GM19372 (cell line): ENCODE data around the gene USP13.
A peak's percentile ranks its signal among the peaks of the same experiment; 100 is the strongest.
"Not testable (repeated sequence)": the region's sequence is repeated elsewhere in the genome, so short reads cannot be mapped to it uniquely, and the experiment has no call there.

Experiments used
- ATAC-seq: cut with Tn5 transposase; IDR thresholded peaks from one replicate; pipeline ENCODE4 v1.9.1; 2021; ENCODE audit warnings: mild to moderate bottlenecking, low read depth, moderate library complexity; ENCODE audit not compliant: unreplicated experiment

Gene USP13, protein sequence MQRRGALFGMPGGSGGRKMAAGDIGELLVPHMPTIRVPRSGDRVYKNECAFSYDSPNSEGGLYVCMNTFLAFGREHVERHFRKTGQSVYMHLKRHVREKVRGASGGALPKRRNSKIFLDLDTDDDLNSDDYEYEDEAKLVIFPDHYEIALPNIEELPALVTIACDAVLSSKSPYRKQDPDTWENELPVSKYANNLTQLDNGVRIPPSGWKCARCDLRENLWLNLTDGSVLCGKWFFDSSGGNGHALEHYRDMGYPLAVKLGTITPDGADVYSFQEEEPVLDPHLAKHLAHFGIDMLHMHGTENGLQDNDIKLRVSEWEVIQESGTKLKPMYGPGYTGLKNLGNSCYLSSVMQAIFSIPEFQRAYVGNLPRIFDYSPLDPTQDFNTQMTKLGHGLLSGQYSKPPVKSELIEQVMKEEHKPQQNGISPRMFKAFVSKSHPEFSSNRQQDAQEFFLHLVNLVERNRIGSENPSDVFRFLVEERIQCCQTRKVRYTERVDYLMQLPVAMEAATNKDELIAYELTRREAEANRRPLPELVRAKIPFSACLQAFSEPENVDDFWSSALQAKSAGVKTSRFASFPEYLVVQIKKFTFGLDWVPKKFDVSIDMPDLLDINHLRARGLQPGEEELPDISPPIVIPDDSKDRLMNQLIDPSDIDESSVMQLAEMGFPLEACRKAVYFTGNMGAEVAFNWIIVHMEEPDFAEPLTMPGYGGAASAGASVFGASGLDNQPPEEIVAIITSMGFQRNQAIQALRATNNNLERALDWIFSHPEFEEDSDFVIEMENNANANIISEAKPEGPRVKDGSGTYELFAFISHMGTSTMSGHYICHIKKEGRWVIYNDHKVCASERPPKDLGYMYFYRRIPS

DNA sequence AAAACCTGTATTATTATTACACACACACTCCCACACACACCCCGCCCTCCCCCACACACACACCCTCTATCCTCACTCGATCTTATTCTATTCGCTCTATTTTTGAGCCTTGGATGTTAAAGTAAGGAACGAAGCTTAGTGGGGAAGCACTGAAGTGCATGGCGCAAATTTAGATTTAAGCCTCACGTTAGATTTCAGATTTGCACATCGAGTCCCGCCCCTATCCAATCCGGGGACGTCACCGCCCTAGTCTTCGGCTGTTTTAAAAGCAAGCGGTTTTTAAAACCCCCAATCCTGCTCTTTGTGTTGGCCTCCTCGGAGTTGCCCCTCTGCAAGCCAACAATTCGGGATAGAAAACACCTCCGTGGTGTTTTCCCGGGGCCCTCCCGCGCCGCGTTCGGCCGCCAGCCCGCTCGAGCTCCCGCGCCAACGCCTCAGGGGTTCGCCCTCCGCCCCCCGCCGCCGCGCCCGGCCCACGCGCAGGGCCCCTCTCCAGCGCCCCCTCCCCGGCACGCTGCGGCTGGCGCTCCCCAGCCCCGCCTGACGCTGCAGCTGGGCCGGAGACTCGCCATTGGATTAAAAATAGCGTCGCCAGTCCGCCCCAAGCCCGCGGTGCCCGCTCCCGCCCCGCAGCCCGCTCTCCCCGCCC is at the start of gene USP13:
TSS of gene USP13 (plus strand) at position 594 of the 649 bp plus-strand sequence. CDS start 186 bp downstream, outside the sequence.
- peak; percentile 60 for ATAC-seq

DNA sequence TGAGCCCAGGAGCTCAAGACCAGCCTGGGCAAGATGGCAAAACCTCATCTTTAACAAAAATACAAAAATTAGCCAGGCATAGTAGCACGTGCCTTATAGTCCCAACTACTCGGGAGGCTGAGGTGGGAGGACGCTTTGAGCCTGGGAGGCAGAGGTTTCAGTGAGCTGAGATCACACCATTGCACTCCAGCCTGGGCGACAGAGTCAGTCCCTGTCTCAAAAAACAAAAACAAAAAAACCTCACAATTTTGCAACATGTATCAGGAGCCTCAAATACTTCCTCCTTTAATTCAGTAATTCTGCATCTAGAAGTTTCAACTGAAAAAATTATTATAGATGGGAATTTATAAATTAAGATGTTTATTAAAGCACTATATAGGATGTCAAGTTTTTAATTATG is 49.5 kb upstream of the USP13 start:
- no peak for ATAC-seq

DNA sequence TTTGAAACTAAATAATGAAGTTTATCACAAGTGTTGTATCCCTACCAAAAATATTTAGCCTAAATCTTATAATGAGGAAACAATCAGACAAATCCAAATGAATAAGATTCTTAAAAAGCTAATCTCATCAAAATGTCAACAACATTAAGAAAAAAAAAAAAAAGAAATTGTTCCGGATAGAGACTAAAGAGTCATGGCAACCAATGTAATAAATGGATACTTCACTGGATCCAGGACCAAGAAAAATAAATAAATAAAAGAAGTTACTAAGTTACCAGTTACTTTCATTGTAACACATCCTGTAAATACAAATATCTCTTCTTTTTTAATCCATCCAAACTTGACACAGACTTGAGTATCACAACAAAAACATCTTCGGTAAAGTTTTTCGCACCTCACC is 49.0 kb upstream of the USP13 start:
- ATAC-seq: no peak

DNA sequence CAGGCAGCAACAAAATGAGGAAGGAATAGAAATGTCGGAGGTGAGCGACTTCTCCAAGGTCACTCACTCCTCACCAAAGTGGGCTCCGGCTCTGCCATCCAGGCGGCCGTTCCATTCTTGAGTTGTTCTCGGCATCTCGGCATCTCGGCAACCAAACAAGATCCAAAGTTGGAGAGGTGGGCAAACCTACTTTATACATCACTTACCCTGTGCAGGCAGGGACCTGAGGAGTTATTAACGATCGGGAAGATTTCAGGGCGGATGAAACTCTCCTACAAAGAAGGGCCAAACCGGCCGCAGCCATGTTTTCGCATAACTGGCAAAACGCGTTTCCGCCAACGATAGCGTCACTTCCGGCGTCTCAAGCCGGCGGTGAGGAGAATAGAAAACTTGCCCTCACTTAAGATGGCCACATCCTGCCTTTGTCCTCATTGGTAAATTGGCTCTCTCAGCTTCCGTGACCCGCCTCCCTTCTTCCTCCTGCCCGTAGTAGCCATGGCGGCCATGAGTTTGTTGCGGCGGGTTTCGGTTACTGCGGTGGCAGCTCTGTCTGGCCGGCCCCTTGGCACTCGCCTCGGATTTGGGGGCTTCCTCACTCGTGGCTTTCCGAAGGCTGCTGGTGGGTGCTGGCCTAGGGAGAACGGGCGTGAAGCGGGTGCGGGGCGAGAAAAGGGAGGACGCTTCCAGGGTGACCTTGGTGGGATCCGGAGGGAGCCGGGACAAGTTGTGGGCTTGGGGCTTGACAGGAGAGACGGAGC is 48.3 kb upstream of the USP13 start, which contains the start of the genes MRPL47 and NDUFB5:
TSS of gene MRPL47 (minus strand) at position 318 of the 758 bp plus-strand sequence. CDS start at position 304, 14 bp downstream.
TSS of gene NDUFB5 (plus strand) at position 474 of the 758 bp plus-strand sequence. CDS start at position 496, 22 bp downstream.
- ATAC-seq: peak; percentile 94

DNA sequence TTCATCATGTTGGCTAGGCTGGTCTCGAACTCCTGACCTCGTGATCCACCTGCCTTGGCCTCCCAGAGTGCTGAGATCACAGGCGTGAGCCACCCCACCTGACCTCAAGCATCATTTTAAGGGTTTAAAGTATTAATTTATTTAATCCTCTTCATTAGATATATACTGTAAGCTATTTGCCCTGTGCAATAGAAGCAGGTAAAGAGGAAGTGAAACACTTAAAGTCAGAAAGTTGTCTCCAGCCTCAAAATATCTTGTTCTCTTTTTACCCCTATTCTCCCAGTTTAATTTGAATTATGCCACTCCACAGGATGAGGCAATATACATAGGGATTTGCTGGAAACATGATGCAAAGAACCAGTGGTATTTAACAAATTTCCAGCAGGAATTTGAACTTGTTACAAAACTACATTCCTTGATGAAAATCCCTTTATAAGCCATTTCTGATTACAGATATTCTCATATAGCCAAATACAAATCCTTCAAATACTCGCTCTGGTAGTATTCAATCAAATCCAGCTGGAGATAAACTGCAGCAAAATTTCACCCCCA is 46.2 kb upstream of the USP13 start:
- ATAC-seq: no peak

DNA sequence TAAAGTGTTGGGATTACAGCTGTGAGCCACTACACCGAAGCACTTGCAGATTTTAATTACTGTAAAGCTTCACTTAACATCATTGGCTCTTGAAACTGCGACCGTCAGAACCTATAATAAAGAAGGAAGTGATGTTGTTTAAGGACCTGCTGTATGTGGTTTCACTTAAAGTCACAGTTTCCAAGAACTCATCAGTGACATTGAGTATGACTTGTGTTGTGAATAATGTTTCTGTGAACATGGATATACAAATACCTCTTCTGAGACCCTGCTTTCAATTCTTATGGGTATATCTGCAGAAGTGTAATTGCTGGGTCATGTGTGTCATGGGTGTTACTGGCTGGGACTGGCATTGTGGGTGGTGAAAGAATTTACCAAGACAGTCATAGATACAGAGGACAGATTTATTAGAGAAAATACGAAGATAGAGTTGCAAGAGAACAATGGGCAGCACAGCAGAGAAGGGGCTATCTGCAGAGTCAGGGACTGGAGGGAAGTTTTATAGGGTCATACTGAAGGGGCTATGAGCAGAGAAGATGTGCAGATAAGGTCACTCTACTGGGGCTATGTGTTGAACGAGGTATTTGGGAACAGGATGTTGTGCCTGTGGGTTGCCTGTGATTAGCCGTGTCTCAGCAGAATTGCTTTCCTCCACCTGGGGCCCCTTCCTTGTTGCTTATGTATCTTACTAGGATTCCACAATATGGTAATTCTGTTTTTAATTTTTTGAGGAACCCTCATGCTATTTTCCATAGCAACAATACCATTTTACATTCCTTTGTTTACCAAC is 43.7 kb upstream of the USP13 start:
- ATAC-seq: peak; percentile 48

DNA sequence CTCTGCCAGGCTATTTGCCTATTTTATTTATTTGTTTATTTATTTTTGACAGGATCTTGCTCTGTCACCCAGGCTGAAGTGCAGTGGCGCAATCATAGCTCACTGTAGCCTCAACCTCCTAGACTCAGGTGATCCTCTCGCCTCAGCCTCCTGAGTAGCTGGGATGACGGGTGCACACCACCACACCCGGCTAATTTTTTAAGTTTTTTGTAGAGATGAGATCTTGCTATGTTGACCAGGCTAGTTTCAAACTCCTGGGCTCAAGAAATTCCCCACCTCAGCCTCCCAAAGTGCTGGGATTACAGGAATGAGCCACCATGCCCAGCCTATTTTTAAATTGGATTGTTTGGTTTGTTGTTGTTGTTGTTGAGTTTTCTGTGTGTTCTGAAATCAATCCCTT is 42.8 kb upstream of the USP13 start:
- no peak for ATAC-seq

DNA sequence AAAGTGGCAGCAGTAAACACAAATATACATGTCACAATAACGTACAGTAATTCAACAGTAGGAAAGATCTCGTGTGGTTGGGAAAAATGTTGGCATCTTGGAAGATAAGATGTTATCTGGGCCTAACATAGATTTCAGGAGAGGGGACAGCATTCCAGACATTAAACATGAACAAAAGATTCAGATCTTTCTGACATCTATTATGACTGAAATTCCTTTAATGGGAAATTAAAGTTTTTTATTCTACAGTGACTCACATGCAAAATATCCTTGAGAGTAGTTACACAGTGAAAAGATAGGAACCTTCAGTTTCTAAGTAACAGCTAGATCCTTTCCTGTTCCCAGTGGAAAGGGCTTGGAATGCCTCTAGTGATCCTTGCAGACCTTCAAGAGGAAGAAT is 39.0 kb upstream of the USP13 start:
- no peak for ATAC-seq

DNA sequence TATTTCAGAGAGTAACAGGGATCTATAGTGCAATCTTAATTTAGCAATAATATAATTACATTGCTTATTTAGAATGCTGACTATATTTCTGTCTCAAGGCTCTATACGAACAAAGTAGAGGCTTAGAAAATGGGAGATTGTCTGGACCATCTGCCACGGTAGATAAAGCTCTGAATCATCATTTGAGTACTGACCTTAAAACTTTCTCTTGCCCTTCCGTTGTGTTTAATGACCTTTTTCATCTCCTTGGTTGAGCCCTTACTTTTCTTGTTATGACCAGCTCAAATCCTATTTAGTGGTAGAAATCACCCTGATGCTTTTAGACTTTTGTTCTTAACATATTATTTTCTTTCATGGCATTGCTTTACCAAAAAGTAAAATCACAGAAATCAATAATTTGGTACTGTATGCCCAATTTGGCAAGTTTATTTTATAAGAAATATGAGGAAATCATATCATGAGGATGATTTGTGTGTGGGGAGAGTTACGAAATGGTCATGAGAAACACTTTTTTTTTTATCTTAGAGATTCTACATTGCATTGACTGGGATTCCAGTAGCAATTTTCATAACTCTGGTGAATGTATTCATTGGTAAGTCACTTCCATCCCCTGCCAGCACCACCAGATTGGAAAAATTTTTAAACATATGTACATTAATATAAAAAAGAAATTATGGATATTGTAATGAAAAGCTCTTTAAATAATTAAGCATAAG is 37.2 kb upstream of the USP13 start:
- no peak for ATAC-seq

DNA sequence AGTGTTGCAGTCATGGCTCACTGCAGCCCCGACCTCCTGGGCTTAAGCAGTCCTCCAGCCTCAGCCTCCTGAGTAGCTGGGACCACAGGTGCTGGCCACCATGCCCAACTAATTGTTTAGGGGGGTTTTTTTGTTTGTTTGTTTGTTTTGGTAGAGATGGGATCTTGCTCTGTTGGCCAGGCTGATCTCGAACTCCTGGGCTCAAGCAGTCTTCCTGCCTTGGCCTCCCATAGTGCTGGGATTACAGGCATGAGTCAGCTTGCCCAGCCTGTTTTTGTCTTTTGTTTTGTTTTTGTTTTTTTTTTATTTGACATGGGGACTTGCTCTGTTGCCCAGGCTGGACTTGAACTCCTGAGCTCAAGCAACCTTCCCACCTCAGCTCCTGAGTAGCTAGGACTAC is 30.8 kb upstream of the USP13 start:
- ATAC-seq: no peak

DNA sequence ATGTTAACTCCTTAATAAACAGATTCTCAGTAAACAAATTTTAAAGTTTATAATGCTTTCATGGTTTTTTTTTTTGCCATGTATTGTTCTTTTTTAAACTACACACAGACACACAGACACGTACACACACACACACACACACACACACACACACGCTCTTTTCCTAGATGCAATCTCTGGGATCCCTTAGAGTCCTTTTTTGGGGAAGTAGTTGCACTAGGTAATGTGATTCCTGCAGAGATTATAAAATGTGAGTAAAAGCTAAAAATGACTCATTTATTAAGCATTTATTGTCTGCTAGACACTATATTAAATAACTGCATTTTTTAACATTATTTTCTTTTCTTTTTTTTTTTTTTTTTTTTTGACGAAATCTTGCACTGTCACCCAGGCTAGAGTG is 28.4 kb upstream of the USP13 start:
- ATAC-seq: no peak

DNA sequence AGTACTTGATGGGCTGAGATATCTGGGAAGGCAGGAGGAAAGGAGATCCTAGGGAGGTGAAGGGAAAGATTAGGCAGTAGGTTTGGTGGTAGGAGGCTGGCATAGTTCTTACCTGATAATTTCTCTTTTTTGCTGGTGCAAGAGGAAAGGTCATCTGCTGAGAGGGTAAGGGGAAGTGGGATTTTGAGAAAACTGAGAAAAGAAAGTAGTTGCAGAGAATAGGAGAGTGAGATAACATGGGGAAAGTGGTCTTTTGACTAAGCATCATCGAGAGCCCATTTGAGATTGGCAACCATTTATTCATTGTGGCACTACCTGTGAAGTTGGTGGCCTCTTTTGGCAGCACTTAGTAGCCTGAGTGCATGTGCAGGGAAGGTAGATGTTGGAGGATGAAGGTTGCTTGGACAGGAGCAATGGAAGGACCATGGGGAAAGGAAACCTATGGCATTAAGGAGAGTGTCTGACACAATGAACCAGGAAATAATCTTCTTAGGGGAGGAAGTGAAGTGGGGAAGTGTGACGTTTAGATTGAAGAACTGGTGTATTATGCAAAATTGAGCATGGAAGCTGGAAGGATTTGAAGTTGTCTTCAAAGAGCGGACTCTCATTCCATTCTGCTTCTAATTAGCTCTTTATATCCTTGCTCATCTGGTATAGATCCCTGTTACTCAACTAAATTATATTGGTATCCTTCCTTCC is 21.9 kb upstream of the USP13 start:
- ATAC-seq: no peak

DNA sequence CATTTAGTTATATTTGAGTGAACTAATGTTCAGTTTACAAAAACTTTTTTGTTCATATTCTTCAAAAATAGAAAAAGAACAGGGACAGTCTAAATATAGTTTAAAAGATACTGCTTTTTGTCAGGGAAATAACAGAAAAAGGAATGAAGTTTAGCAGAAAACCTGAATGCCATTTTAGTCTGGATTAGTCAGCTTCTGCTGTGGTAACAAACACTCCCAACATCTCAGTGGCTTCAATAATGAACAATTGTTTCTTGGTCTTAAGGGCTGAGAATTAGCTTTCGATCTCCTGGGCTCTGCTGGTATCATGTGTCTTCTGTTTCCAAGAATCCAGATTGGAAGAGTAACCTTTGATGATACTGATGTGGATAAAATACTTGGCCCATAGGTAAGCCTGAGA is 12.4 kb upstream of the USP13 start:
- ATAC-seq: no peak

DNA sequence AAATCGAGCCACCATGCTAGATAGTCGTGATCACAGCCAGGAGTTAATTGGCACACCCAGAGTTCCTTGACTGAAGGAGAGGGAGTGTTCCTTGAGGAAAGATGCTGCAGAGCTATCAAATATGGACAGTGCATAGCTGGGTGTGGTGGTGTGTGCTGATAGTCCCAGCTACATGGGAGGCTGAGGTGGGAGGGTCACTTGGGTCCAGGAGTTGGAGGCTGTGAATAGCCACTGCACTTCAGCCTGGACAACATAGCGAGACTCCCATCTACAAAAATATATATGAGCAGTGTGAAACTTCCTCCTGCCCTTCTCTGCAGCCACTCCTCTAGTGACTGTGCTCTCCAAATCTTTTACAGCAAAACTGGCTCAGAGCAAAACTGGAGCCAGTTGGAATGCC is 10.0 kb upstream of the USP13 start:
- ATAC-seq: no peak

DNA sequence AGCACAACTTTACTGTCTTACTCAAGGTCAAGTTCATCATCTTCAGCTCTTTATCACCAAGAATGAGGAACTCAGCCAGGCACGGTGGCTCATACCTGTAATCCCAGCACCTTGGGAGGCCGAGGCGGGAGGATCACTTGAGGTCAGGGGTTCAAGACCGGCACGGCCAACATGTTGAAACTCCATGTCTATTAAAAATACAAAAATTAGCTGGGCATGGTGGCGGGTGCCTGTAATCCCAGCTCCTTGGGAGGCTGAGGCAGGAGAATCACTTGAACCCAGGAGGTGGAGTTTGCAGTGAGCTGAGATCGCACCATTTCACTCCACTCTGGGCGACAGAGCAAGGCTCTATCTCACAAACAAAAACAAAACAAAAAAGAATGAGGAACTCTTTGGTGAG is 9.0 kb upstream of the USP13 start:
- not testable (repeated sequence) for ATAC-seq

DNA sequence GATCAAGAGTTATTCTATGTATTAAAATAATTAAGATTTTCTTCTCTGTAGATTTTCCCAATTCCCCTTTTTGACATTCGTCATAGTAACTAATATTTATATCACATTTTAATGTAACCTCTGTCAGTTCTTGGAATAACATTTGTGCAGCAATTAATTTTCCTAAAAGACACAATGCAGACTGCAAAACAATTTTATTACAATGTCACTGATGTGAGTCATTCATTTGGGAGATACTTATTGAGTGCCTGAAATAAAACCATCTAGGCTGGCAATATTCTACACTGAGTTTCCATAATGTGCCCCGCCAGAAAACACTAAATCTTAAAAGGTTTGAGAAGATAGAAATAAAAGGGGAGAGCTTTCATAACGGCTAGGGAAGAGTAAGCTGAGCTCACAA is 6.7 kb upstream of the USP13 start:
- ATAC-seq: no peak

DNA sequence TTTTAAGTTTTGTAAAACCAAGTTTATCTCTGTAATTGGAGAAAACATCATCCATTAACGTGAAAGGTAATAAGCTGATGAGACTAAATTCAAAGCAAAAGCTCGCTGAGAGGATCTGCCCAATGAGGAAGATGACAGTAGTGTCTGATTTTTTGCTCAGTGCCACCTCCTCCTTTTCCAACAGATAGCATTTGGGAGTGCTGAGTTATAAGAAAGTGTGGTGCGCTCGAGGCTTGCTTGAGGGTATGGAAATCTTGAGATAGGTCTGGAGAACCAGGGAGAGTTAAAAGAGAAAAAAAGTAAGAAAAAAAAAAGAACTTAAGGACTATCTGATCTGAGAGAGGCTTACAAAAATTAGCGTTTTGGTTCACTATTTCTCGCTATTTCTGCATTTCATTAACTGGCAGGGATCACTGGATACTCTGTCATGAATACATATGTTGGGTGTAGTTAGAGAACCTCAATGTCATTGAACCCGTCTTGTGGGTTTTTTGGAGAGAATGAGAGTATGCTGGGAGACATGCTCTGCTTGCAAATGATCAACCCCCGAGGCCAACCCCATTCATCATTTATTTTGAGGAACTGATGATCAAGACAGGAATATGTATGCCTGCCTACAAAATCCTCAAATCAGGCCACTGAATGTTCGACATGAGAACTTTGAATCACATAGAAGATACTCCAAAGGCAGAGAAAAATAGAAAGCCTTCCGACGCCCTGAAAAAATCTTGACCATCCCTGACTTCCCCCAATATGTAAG is 973 bp upstream of the USP13 start:
- no peak for ATAC-seq
